ENCODE results near the gene WRAP73.

The WRAP73 gene

GRCh38 chr1:3681898-3682806 lies 32.2 kb upstream of the WRAP73 start:
- no peak for DNase-seq (ENCODE audit: low read depth)

GRCh38 chr1:3681231-3681897 lies 31.5 kb upstream of the WRAP73 start:
- DNase-seq (ENCODE audit: low read depth) = no peak

GRCh38 chr1:3680488-3681230 lies 30.8 kb upstream of the WRAP73 start:
- no peak for DNase-seq (ENCODE audit: low read depth)

GRCh38 chr1:3679799-3680453 lies 30.0 kb upstream of the WRAP73 start:
- DNase-seq (ENCODE audit: low read depth) = no peak

GRCh38 chr1:3679098-3679555 lies 29.2 kb upstream of the WRAP73 start:
- DNase-seq (ENCODE audit: low read depth) = no peak

- DNase-seq (ENCODE audit: low read depth) = no peak
Observed at GRCh38 chr1:3678361-3679097, 28.6 kb upstream of the WRAP73 start.

GRCh38 chr1:3677484-3677883 lies 27.6 kb upstream of the WRAP73 start:
- DNase-seq (ENCODE audit: low read depth) = no peak

GRCh38 chr1:3676581-3677470 lies 26.9 kb upstream of the WRAP73 start:
- no peak for DNase-seq (ENCODE audit: low read depth)

- DNase-seq (ENCODE audit: low read depth) = no peak
Observed at GRCh38 chr1:3675436-3675835, 25.5 kb upstream of the WRAP73 start.

GRCh38 chr1:3674100-3675094 lies 24.5 kb upstream of the WRAP73 start:
- DNase-seq (ENCODE audit: low read depth) = no peak

- no peak for DNase-seq (ENCODE audit: low read depth)
Observed at GRCh38 chr1:3673381-3674099, 23.6 kb upstream of the WRAP73 start.

GRCh38 chr1:3672971-3673361 lies 23.1 kb upstream of the WRAP73 start:
- DNase-seq (ENCODE audit: low read depth) = no peak

- DNase-seq (ENCODE audit: low read depth) = no peak
Observed at GRCh38 chr1:3672231-3672970, 22.5 kb upstream of the WRAP73 start.

- no peak for DNase-seq (ENCODE audit: low read depth)
Observed at GRCh38 chr1:3671371-3672180, 21.7 kb upstream of the WRAP73 start.

GRCh38 chr1:3670823-3671265 lies 20.9 kb upstream of the WRAP73 start:
- no peak for DNase-seq (ENCODE audit: low read depth)

- DNase-seq (ENCODE audit: low read depth) = no peak
Observed at GRCh38 chr1:3669971-3670431, 20.1 kb upstream of the WRAP73 start.

GRCh38 chr1:3669421-3669821 lies 19.5 kb upstream of the WRAP73 start:
- no peak for DNase-seq (ENCODE audit: low read depth)
